HepG2 (cell line): ENCODE measurements around the gene CDC34. TPM values are rescaled to one million over a fixed set of nuclear protein-coding genes. Genes with fewer than 3 reads are reported as not detected.

Experiments
- ARNT2 ChIP-seq: sonication (generic); formaldehyde crosslinking; IDR thresholded peaks from 2 replicates; pipeline ENCODE4 v1.8.0; 2022; ENCODE audit warnings: mild to moderate bottlenecking, low read depth, missing genetic modification reagents, moderate library complexity
- CREM ChIP-seq, 2 experiments: sonication (generic) in 1 of 2; formaldehyde crosslinking in 1 of 2; IDR thresholded peaks; 2 replicates each; pipeline versions ENCODE4 v1.4.0 to v1.6.1; 2016 to 2020; ENCODE audit warnings: antibody characterized with exemption in 1 of 2, mild to moderate bottlenecking in 1 of 2, missing genetic modification reagents in 1 of 2
- LCORL ChIP-seq, 2 experiments: fragments of 450-650 bp in 1 of 2; sonication (generic) in 1 of 2; formaldehyde crosslinking in 1 of 2; IDR thresholded peaks; 2 replicates each; pipeline versions ENCODE4 v1.5.0 to v1.6.1; 2017 to 2020; ENCODE audit warnings: antibody characterized with exemption in 1 of 2, missing genetic modification reagents in 1 of 2
- REXO4 ChIP-seq: sonication (generic); formaldehyde crosslinking; IDR thresholded peaks from 2 replicates; pipeline ENCODE4 v1.8.0; 2022; ENCODE audit warnings: missing genetic modification reagents, mild to moderate bottlenecking, borderline replicate concordance
- RNF2 ChIP-seq: fragments of 450-650 bp; conservative IDR thresholded peaks from 2 replicates; pipeline ENCODE4 v1.6.1; 2016; ENCODE audit warnings: low read depth
- RORA ChIP-seq: sonication (generic); formaldehyde crosslinking; IDR thresholded peaks from 2 replicates; pipeline ENCODE4 v1.5.0; 2020; ENCODE audit warnings: mild to moderate bottlenecking, missing genetic modification reagents, moderate library complexity
- SP4 ChIP-seq: sonication (generic); formaldehyde crosslinking; IDR thresholded peaks from 2 replicates; pipeline ENCODE4 v1.8.1; 2023; ENCODE audit warnings: mild to moderate bottlenecking, missing genetic modification reagents
- USF2 ChIP-seq, 2 experiments: sonication (generic) in 1 of 2; formaldehyde crosslinking in 1 of 2; IDR thresholded peaks; 2 replicates each; pipeline versions ENCODE4 v1.5.1 to v1.6.1; 2011 to 2020; ENCODE audit warnings: borderline replicate concordance in 1 of 2, low read depth in 1 of 2, low read length in 1 of 2, mild to moderate bottlenecking in 1 of 2, missing genetic modification reagents in 1 of 2, moderate library complexity in 1 of 2
- ZC3H4 ChIP-seq: sonication (generic); formaldehyde crosslinking; IDR thresholded peaks from 2 replicates; pipeline ENCODE4 v1.4.0; 2020; ENCODE audit warnings: missing genetic modification reagents, borderline replicate concordance
- ZFP1 ChIP-seq: IDR thresholded peaks from 2 replicates; pipeline ENCODE4 v1.6.1; 2016
- ZNF121 ChIP-seq: sonication (generic); formaldehyde crosslinking; IDR thresholded peaks from 2 replicates; pipeline ENCODE4 v1.5.0; 2020; ENCODE audit warnings: mild to moderate bottlenecking, missing genetic modification reagents
- ZNF253 ChIP-seq: sonication (generic); formaldehyde crosslinking; IDR thresholded peaks from 2 replicates; pipeline ENCODE4 v1.8.0; 2022; ENCODE audit warnings: mild to moderate bottlenecking, missing genetic modification reagents, borderline replicate concordance
- ZNF274 ChIP-seq: sonication (generic); formaldehyde crosslinking; IDR thresholded peaks from 2 replicates; pipeline ENCODE4 v1.5.1; 2020; ENCODE audit warnings: mild to moderate bottlenecking, missing genetic modification reagents
- ZNF281 ChIP-seq: sonication (generic); formaldehyde crosslinking; IDR thresholded peaks from 2 replicates; pipeline ENCODE4 v1.4.0; 2020; ENCODE audit warnings: missing genetic modification reagents, borderline replicate concordance
- ZNF3 ChIP-seq: IDR thresholded peaks from 2 replicates; pipeline ENCODE4 v1.7.0; 2017; ENCODE audit warnings: inconsistent platforms
- ZNF615 ChIP-seq: sonication (generic); formaldehyde crosslinking; IDR thresholded peaks from 2 replicates; pipeline ENCODE4 v1.5.0; 2020; ENCODE audit warnings: mild to moderate bottlenecking, missing genetic modification reagents, borderline replicate concordance
- ZNF674 ChIP-seq: sonication (generic); formaldehyde crosslinking; IDR thresholded peaks from 2 replicates; pipeline ENCODE4 v1.5.0; 2020; ENCODE audit warnings: low read depth, mild to moderate bottlenecking, missing genetic modification reagents
- ZSCAN31 ChIP-seq: sonication (generic); formaldehyde crosslinking; IDR thresholded peaks from 2 replicates; pipeline ENCODE4 v1.5.0; 2020; ENCODE audit warnings: low read depth, mild to moderate bottlenecking, missing genetic modification reagents
- polyA plus RNA-seq, 8 experiments: library from polyadenylated mRNA; depleted of rRNA in 3 of 8; stranded (reverse) in 7 of 8; unstranded in 1 of 8; fragments of >200 nt; fragmentation: Illumina TruSeq in 4 of 8; extraction: Trizol in 4 of 8; gene quantifications; 2 replicates each; pipeline versions ENCODE4 v1.2.1 to v1.2.3, GENCODE V29; 2011 to 2016; ENCODE audit warnings: low read depth in 4 of 8, missing spikeins in 1 of 8, mixed read lengths in 1 of 8; ENCODE audit not compliant: insufficient read depth in 1 of 8
- total RNA-seq, 5 experiments: library from RNA; depleted of rRNA; stranded (reverse); fragments of >200 nt; fragmentation: Illumina TruSeq; extraction: Trizol; gene quantifications; 2 replicates each; pipeline ENCODE4 v1.2.3, GENCODE V29; 2016; ENCODE audit warnings: low read depth in 1 of 5
- TF ChIP-seq, protein P1 (sequence below): fragments of 450-650 bp; IDR thresholded peaks from 2 replicates; pipeline ENCODE4 v1.6.1; 2017; ENCODE audit warnings: mild to moderate bottlenecking
- TF ChIP-seq, protein P2 (sequence below): IDR thresholded peaks from 2 replicates; pipeline ENCODE4 v1.6.1; 2016; ENCODE audit warnings: low read depth

CDC34 gene
- total and polyA plus RNA-seq, 2 of the 13 experiments (the other 11 are each of a cell fraction or from before 2014, with no cell fraction given), result 138 to 150 TPM

DNA sequence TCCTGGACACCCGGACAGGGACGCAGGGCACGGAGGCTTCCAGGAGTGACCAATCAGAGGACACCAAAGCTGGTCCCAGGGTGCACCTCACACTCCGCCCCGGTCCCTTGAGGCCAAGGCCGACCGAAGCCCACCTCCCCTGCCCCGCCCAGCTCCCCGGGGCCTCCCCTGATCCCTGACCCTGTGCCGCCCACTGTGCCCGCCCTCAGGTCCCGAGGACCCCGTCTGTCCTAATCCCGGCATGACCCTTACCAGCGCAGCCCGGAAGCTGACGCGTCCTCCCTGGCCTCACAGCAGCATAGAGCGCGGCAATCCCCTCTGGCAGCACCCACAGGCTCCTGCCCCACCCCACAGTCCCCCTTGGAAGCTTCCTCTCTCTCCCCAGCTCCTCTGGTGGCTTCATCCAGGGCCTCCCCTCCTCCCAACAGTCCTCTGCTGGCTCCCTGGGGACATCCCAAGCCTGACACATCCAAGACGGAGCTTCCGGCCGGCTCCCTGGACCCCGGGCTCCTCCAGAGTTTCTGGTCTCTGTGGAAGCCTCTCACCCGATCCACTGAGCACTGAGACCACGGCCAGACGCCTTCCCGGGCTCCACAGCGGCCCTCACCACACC, 7.4 kb upstream of the CDC34 start (continued):
- TF ChIP-seq ZNF274 (CRISPR knock-in tag) (no peak), ZNF121 (CRISPR knock-in tag) (no peak), ZNF615 (CRISPR knock-in tag) (no peak), SP4 (peak; percentile 87), REXO4 (CRISPR knock-in tag) (no peak), ZFP1 (no peak), ARNT2 (CRISPR knock-in tag) (no peak), CREM (IDR thresholded peaks at IDR 0.05) (peak; percentile 65), CREM (CRISPR knock-in tag; IDR thresholded peaks at IDR 0.05) (no peak), RORA (CRISPR knock-in tag) (no peak), RNF2 (no peak), ZNF674 (CRISPR knock-in tag) (no peak), ZNF281 (peak; percentile 38; the same call in 1 of the 2 replicates), ZNF253 (no peak), USF2 (IDR thresholded peaks at IDR 0.05; ENCODE audit: low read depth, low read length) (no peak), USF2 (CRISPR knock-in tag; IDR thresholded peaks at IDR 0.05; ENCODE audit: borderline replicate concordance) (peak; percentile 25; the same call in 1 of the 2 replicates), ZC3H4 (CRISPR knock-in tag) (no peak), ZSCAN31 (CRISPR knock-in tag) (peak; percentile 73), LCORL (IDR thresholded peaks at IDR 0.05) (no peak), LCORL (CRISPR knock-in tag; IDR thresholded peaks at IDR 0.05) (peak; percentile 97), ZNF3 (CRISPR knock-in tag) (no peak)
- TF ChIP-seq, protein P1, sequence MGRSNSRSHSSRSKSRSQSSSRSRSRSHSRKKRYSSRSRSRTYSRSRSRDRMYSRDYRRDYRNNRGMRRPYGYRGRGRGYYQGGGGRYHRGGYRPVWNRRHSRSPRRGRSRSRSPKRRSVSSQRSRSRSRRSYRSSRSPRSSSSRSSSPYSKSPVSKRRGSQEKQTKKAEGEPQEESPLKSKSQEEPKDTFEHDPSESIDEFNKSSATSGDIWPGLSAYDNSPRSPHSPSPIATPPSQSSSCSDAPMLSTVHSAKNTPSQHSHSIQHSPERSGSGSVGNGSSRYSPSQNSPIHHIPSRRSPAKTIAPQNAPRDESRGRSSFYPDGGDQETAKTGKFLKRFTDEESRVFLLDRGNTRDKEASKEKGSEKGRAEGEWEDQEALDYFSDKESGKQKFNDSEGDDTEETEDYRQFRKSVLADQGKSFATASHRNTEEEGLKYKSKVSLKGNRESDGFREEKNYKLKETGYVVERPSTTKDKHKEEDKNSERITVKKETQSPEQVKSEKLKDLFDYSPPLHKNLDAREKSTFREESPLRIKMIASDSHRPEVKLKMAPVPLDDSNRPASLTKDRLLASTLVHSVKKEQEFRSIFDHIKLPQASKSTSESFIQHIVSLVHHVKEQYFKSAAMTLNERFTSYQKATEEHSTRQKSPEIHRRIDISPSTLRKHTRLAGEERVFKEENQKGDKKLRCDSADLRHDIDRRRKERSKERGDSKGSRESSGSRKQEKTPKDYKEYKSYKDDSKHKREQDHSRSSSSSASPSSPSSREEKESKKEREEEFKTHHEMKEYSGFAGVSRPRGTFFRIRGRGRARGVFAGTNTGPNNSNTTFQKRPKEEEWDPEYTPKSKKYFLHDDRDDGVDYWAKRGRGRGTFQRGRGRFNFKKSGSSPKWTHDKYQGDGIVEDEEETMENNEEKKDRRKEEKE, result no peak
- TF ChIP-seq, protein P2, sequence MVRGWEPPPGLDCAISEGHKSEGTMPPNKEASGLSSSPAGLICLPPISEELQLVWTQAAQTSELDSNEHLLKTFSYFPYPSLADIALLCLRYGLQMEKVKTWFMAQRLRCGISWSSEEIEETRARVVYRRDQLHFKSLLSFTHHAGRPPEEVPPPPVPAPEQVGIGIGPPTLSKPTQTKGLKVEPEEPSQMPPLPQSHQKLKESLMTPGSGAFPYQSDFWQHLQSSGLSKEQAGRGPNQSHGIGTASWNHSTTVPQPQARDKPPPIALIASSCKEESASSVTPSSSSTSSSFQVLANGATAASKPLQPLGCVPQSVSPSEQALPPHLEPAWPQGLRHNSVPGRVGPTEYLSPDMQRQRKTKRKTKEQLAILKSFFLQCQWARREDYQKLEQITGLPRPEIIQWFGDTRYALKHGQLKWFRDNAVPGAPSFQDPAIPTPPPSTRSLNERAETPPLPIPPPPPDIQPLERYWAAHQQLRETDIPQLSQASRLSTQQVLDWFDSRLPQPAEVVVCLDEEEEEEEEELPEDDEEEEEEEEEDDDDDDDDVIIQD (CRISPR knock-in tag), result no peak
